Keratinocyte (primary cell): ENCODE data around the gene COQ8A.

Experiments used
- CTCF ChIP-seq, 3 experiments: IDR thresholded peaks in 1 of 3; conservative IDR thresholded peaks in 1 of 3; optimal IDR thresholded peaks in 1 of 3; 2 replicates in 2 of 3; 3 replicates in 1 of 3; pipeline versions ENCODE3 to v1.5.1; 2011; ENCODE audit warnings: low read length in 3 of 3, mild to moderate bottlenecking in 3 of 3, moderate library complexity in 2 of 3, control low read depth in 1 of 3, inconsistent platforms in 1 of 3; ENCODE audit not compliant: insufficient read depth in 2 of 3; ENCODE audit errors: extremely low read depth in 1 of 3
- EZH2 ChIP-seq: IDR thresholded peaks from one replicate; pipeline ENCODE4 v1.6.1; 2012; ENCODE audit warnings: inconsistent platforms, mild to moderate bottlenecking, low read length, moderate library complexity

- TF ChIP-seq CTCF (optimal IDR thresholded peaks at IDR 0.05 in 1 of 3, IDR thresholded peaks at IDR 0.05 in 1 of 3, conservative IDR thresholded peaks at IDR 0.05 in 1 of 3; ENCODE audit: extremely low read depth in 1 of 3, insufficient read depth in 2 of 3, low read length in 3 of 3) = no peak
- TF ChIP-seq EZH2 = no peak
Measured at GRCh38 chr1:226962421-226963391, 22.6 kb downstream of the COQ8A start.
